IMR-90 (cell line): ENCODE data around the gene AVPR2. TPM values are rescaled to one million over a fixed set of nuclear protein-coding genes. Genes with fewer than 3 reads are reported as not detected.
A peak's percentile ranks its signal among the peaks of the same experiment; 100 is the strongest.

Experiments used
- ATAC-seq: fragments of 200-7000 bp; cut with Tn5 transposase; 2 replicates; pipeline ENCODE4 v1.9.1; 2020; ENCODE audit warnings: low read depth, mild to moderate bottlenecking, moderate library complexity
- BruUV-seq: library from RNA; stranded (reverse); fragments of 400-500 nt; replicated peaks from 2 replicates; lab custom pipeline; 2021; lab: Mats Ljungman, UMichigan
- CTCF ChIA-PET: fragments of 300-600 bp; formaldehyde crosslinking; extraction: SDS; loops from one replicate; lab custom pipeline; 2021; ENCODE audit warnings: antibody characterized with exemption; lab: Yijun Ruan, JAX
- POLR2A ChIA-PET: fragments of 300-600 bp; sonication (Branson Sonifier 250); formaldehyde crosslinking; loops from one replicate; lab custom pipeline; 2022; ENCODE audit warnings: antibody characterized with exemption; ENCODE audit not compliant: unreplicated experiment; lab: Charles Lee
- DNase-seq: peaks from one replicate; pipeline ENCODE4 v3.0.0; 2013
- H2AFZ ChIP-seq: replicated peaks from 2 replicates; pipeline ENCODE3; 2013; ENCODE audit warnings: low read length, mild to moderate bottlenecking; ENCODE audit not compliant: poor library complexity
- H2AK5ac ChIP-seq: 2 replicates; pipeline ENCODE4 v1.6.1; 2013; ENCODE audit warnings: low read depth, low read length, inconsistent platforms
- H2AK9ac ChIP-seq: replicated peaks from 2 replicates; pipeline ENCODE3; 2013; ENCODE audit warnings: mild to moderate bottlenecking, low read depth, low read length, moderate library complexity; ENCODE audit not compliant: poor library complexity
- H2BK120ac ChIP-seq: 2 replicates; pipeline ENCODE4 v1.6.1; 2013; ENCODE audit warnings: low read depth, low read length, inconsistent platforms
- H2BK15ac ChIP-seq: 3 replicates; pipeline ENCODE4 v1.6.1; 2013; ENCODE audit warnings: low read depth, low read length, inconsistent platforms
- H2BK20ac ChIP-seq: 2 replicates; pipeline ENCODE4 v1.6.1; 2013; ENCODE audit warnings: low read depth, mild to moderate bottlenecking, inconsistent platforms, low read length, moderate library complexity
- H2BK5ac ChIP-seq: 2 replicates; pipeline ENCODE4 v1.6.1; 2013; ENCODE audit warnings: mild to moderate bottlenecking, low read depth, low read length, inconsistent platforms; ENCODE audit not compliant: poor library complexity, severe bottlenecking
- H3K14ac ChIP-seq: replicated peaks from 2 replicates; pipeline ENCODE4 v1.6.1; 2013; ENCODE audit warnings: low read depth, low read length, inconsistent platforms
- H3K18ac ChIP-seq: 2 replicates; pipeline ENCODE4 v1.6.1; 2013; ENCODE audit warnings: low read depth, low read length, control low read depth
- H3K23ac ChIP-seq: 2 replicates; pipeline ENCODE4 v1.6.1; 2013; ENCODE audit warnings: low read depth, low read length, inconsistent platforms
- H3K27ac ChIP-seq: 2 replicates; pipeline ENCODE4 v1.5.1; 2013; ENCODE audit warnings: mild to moderate bottlenecking, control low read depth, low read length; ENCODE audit not compliant: insufficient read depth
- H3K27me3 ChIP-seq: 2 replicates; pipeline ENCODE4 v1.6.1; 2013; ENCODE audit warnings: low read length; ENCODE audit not compliant: control insufficient read depth, insufficient read depth
- H3K36me3 ChIP-seq: 2 replicates; pipeline ENCODE4 v1.6.1; 2013; ENCODE audit warnings: low read length, mixed read lengths; ENCODE audit not compliant: control insufficient read depth, insufficient read depth
- H3K4ac ChIP-seq: 2 replicates; pipeline ENCODE4 v1.6.1; 2013; ENCODE audit warnings: low read depth, low read length, inconsistent platforms
- H3K4me1 ChIP-seq: 2 replicates; pipeline ENCODE4 v1.6.1; 2013; ENCODE audit warnings: low read length, mixed read lengths; ENCODE audit not compliant: control insufficient read depth, insufficient read depth
- H3K4me2 ChIP-seq: 2 replicates; pipeline ENCODE4 v1.6.1; 2013; ENCODE audit warnings: low read depth, mild to moderate bottlenecking, control low read depth, low read length, moderate library complexity
- H3K4me3 ChIP-seq: 2 replicates; pipeline ENCODE4 v1.5.1; 2013; ENCODE audit warnings: low read depth, mild to moderate bottlenecking, control low read depth, low read length, moderate library complexity; ENCODE audit not compliant: insufficient read depth
- H3K56ac ChIP-seq: 2 replicates; pipeline ENCODE4 v1.6.1; 2013; ENCODE audit warnings: low read length, inconsistent platforms; ENCODE audit not compliant: insufficient read depth; ENCODE audit errors: extremely low read depth
- H3K79me1 ChIP-seq, 2 experiments: 2 replicates each; pipeline ENCODE4 v1.6.1; 2013; ENCODE audit warnings: low read length in 2 of 2, inconsistent platforms in 1 of 2, low read depth in 1 of 2
- H3K9ac ChIP-seq: 2 replicates; pipeline ENCODE4 v1.6.1; 2013; ENCODE audit warnings: low read depth, low read length, control low read depth
- H3K9me1 ChIP-seq: 2 replicates; pipeline ENCODE4 v1.6.1; 2013; ENCODE audit warnings: low read length, inconsistent platforms; ENCODE audit not compliant: insufficient read depth
- H3K9me3 ChIP-seq: 2 replicates; pipeline ENCODE4 v1.6.1; 2013; ENCODE audit warnings: low read length; ENCODE audit not compliant: control insufficient read depth, insufficient read depth
- H4K20me1 ChIP-seq: 2 replicates; pipeline ENCODE4 v1.6.1; 2013; ENCODE audit warnings: low read length, inconsistent platforms; ENCODE audit not compliant: insufficient read depth
- H4K5ac ChIP-seq: 2 replicates; pipeline ENCODE4 v1.6.1; 2013; ENCODE audit warnings: mild to moderate bottlenecking, low read depth, low read length, control low read depth
- H4K8ac ChIP-seq, 2 experiments: 2 replicates each; pipeline ENCODE4 v1.6.1; 2013; ENCODE audit warnings: low read depth in 2 of 2, low read length in 2 of 2, control low read depth in 1 of 2, inconsistent platforms in 1 of 2
- H4K91ac ChIP-seq: 2 replicates; pipeline ENCODE4 v1.6.1; 2013; ENCODE audit warnings: low read depth, low read length, inconsistent platforms; ENCODE audit not compliant: insufficient read depth
- BHLHE40 ChIP-seq: fragments of 150-350 bp; IDR thresholded peaks from 2 replicates; pipeline ENCODE4 v1.6.1; 2016; ENCODE audit warnings: mild to moderate bottlenecking, low read depth, low read length
- CEBPB ChIP-seq: IDR thresholded peaks from 2 replicates; pipeline ENCODE4 v1.6.1; 2012; ENCODE audit warnings: low read depth, low read length, improper control_type of control experiment
- CHD1 ChIP-seq: IDR thresholded peaks from 2 replicates; pipeline ENCODE4 v1.6.1; 2012; ENCODE audit warnings: low read depth, low read length, improper control_type of control experiment
- CTCF ChIP-seq: conservative IDR thresholded peaks from 2 replicates; pipeline ENCODE4 v1.5.1; 2012; ENCODE audit warnings: mild to moderate bottlenecking, low read depth, low read length, improper control_type of control experiment
- ELK1 ChIP-seq: fragments of 150-350 bp; IDR thresholded peaks from 2 replicates; pipeline ENCODE4 v1.6.1; 2016; ENCODE audit warnings: low read depth, mild to moderate bottlenecking, low read length, moderate library complexity, borderline replicate concordance
- MAFK ChIP-seq: IDR thresholded peaks from 2 replicates; pipeline ENCODE4 v1.6.1; 2012; ENCODE audit warnings: low read depth, low read length, improper control_type of control experiment
- MAZ ChIP-seq: IDR thresholded peaks from 2 replicates; pipeline ENCODE4 v1.6.1; 2012; ENCODE audit warnings: low read depth, mild to moderate bottlenecking, low read length, improper control_type of control experiment, moderate library complexity, borderline replicate concordance
- MXI1 ChIP-seq: IDR thresholded peaks from 2 replicates; pipeline ENCODE4 v1.6.1; 2012; ENCODE audit warnings: low read depth, mild to moderate bottlenecking, low read length, moderate library complexity, borderline replicate concordance
- NFE2L2 ChIP-seq: fragments of 150-350 bp; IDR thresholded peaks from 2 replicates; pipeline ENCODE4 v1.6.1; 2016; ENCODE audit warnings: low read depth, mild to moderate bottlenecking, low read length
- POLR2A ChIP-seq: IDR thresholded peaks from 2 replicates; pipeline ENCODE4 v1.6.1; 2012; ENCODE audit warnings: mild to moderate bottlenecking, low read depth, low read length
- RAD21 ChIP-seq: IDR thresholded peaks from 2 replicates; pipeline ENCODE4 v1.6.1; 2012; ENCODE audit warnings: low read length, improper control_type of control experiment
- RCOR1 ChIP-seq: IDR thresholded peaks from 2 replicates; pipeline ENCODE4 v1.6.1; 2012; ENCODE audit warnings: mild to moderate bottlenecking, low read length, improper control_type of control experiment; ENCODE audit not compliant: insufficient replicate concordance
- RFX5 ChIP-seq: IDR thresholded peaks from 2 replicates; pipeline ENCODE4 v1.8.0; 2012; ENCODE audit warnings: low read depth, mild to moderate bottlenecking, low read length, moderate library complexity
- SMC3 ChIP-seq: fragments of 150-350 bp; IDR thresholded peaks from 2 replicates; pipeline ENCODE4 v1.6.1; 2016; ENCODE audit warnings: low read depth, mild to moderate bottlenecking, antibody characterized with exemption, low read length, moderate library complexity
- WGBS, 2 experiments: methylation state at CpG; one replicate each; pipeline versions ENCODE4 v1.1.5 to v1.1.7; 2013; ENCODE audit warnings: missing lambda C conversion rate in 2 of 2; ENCODE audit not compliant: insufficient read length in 1 of 2; ENCODE audit errors: extremely low coverage in 2 of 2; 5-methylcytosine and 5-hydroxymethylcytosine counted together
- dilution Hi-C: fragments of 300-500 bp; cut with HindIII; formaldehyde crosslinking; loops from one replicate; pipeline ENCODE4 v1.14.3; 2018; ENCODE audit warnings: low sequenced_read_pairs; ENCODE audit not compliant: unreplicated experiment
- in situ Hi-C: fragments of 300-500 bp; cut with MboI; formaldehyde crosslinking; loops from 3 replicates; pipeline ENCODE4 v1.14.3; 2019; ENCODE audit warnings: low sequenced_read_pairs, inconsistent platforms, mixed read lengths
- intact Hi-C: fragments of 100-400 bp; cut with micrococcal nuclease; formaldehyde crosslinking; loops from 2 replicates; pipeline ENCODE4 v1.10.0; 2022
- polyA plus RNA-seq, 3 experiments: library from polyadenylated mRNA; depleted of rRNA; stranded (reverse); fragments of >200 nt; gene quantifications; 2 replicates each; pipeline ENCODE4 v1.2.3, GENCODE V29; 2012; ENCODE audit warnings: low replicate concordance in 1 of 3
- total RNA-seq: library from RNA; depleted of rRNA; stranded (reverse); fragments of >200 nt; gene quantifications from 2 replicates; pipeline ENCODE4 v1.2.3, GENCODE V29; 2012
- TF ChIP-seq, protein P1 (sequence below): fragments of 150-350 bp; IDR thresholded peaks from 2 replicates; pipeline ENCODE4 v1.6.1; 2017; ENCODE audit warnings: mild to moderate bottlenecking, antibody characterized with exemption, low read length, low read depth

Gene AVPR2
- total and polyA plus RNA-seq, 2 of the 4 experiments (the other 2 are of a cell fraction) = not detected

- no peak overlapping the region for H3K9ac ChIP-seq
- H2AFZ ChIP-seq = peak overlapping the region; percentile 58
- H3K4me1 ChIP-seq = no peaks in the 10 kb centered on the region
- H3K27me3 ChIP-seq = peaks cover 64% of the 10 kb centered on the region
- H3K14ac ChIP-seq = no peak overlapping the region
- no peak overlapping the region for H2AK5ac ChIP-seq
- H3K27ac ChIP-seq = no peak overlapping the region
- intact Hi-C loops (no loop called here), dilution Hi-C loops (no loop called here), in situ Hi-C loops (no loop called here)
- no peak overlapping the region for H3K4me2 ChIP-seq
- no peak overlapping the region for H2BK15ac ChIP-seq
- H3K23ac ChIP-seq = no peak overlapping the region
- BruUV-seq = no TSS peak
- no peak overlapping the region for H3K56ac ChIP-seq
- no peaks in the 10 kb centered on the region for H3K79me1 ChIP-seq
- H3K36me3 ChIP-seq = no peaks in the 10 kb centered on the region
- H3K9me3 ChIP-seq = no peaks in the 10 kb centered on the region; the same call in 1 of the 2 replicates
- H2AK9ac ChIP-seq = no peak overlapping the region
- H3K4me3 ChIP-seq = no peak overlapping the region
- ChIA-PET CTCF (no interaction called here), POLR2A (no interaction called here)
- no CpG with 5 or more reads among the region's 7 CpGs for WGBS, 2 experiments
- no peak overlapping the region for H3K4ac ChIP-seq
- no peak overlapping the region for H4K91ac ChIP-seq
- H2BK5ac ChIP-seq = no peak overlapping the region
- H4K8ac ChIP-seq = no peak overlapping the region
- no peaks in the 10 kb centered on the region for H3K9me1 ChIP-seq
- no peak overlapping the region for H2BK20ac ChIP-seq
- no peak overlapping the region for H4K5ac ChIP-seq
- ATAC-seq = no peak
- no peaks in the 10 kb centered on the region for H4K20me1 ChIP-seq
- TF ChIP-seq POLR2A (no peak), RCOR1 (no peak), RFX5 (no peak), CTCF (no peak), NFE2L2 (no peak), MAZ (no peak), MXI1 (no peak), RAD21 (no peak), SMC3 (no peak), MAFK (no peak), ELK1 (no peak), BHLHE40 (no peak), CEBPB (no peak), CHD1 (no peak)
- TF ChIP-seq, protein P1, sequence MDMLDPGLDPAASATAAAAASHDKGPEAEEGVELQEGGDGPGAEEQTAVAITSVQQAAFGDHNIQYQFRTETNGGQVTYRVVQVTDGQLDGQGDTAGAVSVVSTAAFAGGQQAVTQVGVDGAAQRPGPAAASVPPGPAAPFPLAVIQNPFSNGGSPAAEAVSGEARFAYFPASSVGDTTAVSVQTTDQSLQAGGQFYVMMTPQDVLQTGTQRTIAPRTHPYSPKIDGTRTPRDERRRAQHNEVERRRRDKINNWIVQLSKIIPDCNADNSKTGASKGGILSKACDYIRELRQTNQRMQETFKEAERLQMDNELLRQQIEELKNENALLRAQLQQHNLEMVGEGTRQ = no peak
- no peak overlapping the region for H2BK120ac ChIP-seq
- no peak overlapping the region for H3K18ac ChIP-seq
- no peak for DNase-seq
Observed at GRCh38 chrX:153882557-153882956, 21.9 kb upstream of the AVPR2 start.
